C4-2B (cell line): ENCODE data around the gene CEP152.

Source experiments
- H3K27ac ChIP-seq: fragments of 450-650 bp; 2 replicates; pipeline ENCODE4 v1.5.1; 2017
- CTCF ChIP-seq: fragments of 450-650 bp; conservative IDR thresholded peaks from 2 replicates; pipeline ENCODE4 v1.5.1; 2017; ENCODE audit warnings: mild to moderate bottlenecking
- ZFX ChIP-seq: fragments of 450-650 bp; IDR thresholded peaks from 2 replicates; pipeline ENCODE4 v1.6.1; 2017

Gene CEP152

GRCh38 chr15:48705381-48705780, 105.5 kb downstream of the CEP152 start:
- TF ChIP-seq ZFX (no peak), CTCF (no peak)
- no peak overlapping the region for H3K27ac ChIP-seq

GRCh38 chr15:48703544-48703943, 107.3 kb downstream of the CEP152 start:
- TF ChIP-seq ZFX (no peak), CTCF (no peak)
- H3K27ac ChIP-seq: no peak overlapping the region

- TF ChIP-seq CTCF (no peak), ZFX (no peak)
Observed at GRCh38 chr15:48702569-48703236, 108.2 kb downstream of the CEP152 start.

GRCh38 chr15:48696627-48697312, 114.1 kb downstream of the CEP152 start:
- TF ChIP-seq CTCF: peak; percentile 15; the same call in 1 of the 2 replicates
- TF ChIP-seq ZFX: no peak
- H3K27ac ChIP-seq: no peak overlapping the region

More at GRCh38 chr15:48702569-48703236, 108.2 kb downstream of the CEP152 start:
- H3K27ac ChIP-seq: no peak overlapping the region

GRCh38 chr15:48695827-48696573, 114.9 kb downstream of the CEP152 start:
- H3K27ac ChIP-seq: no peak overlapping the region
- TF ChIP-seq CTCF: no peak
- TF ChIP-seq ZFX: no peak

GRCh38 chr15:48695088-48695826, 115.6 kb downstream of the CEP152 start:
- no peak for TF ChIP-seq CTCF
- TF ChIP-seq ZFX: no peak
- no peak overlapping the region for H3K27ac ChIP-seq
